ENCODE results near the gene NECAB2.

DNA sequence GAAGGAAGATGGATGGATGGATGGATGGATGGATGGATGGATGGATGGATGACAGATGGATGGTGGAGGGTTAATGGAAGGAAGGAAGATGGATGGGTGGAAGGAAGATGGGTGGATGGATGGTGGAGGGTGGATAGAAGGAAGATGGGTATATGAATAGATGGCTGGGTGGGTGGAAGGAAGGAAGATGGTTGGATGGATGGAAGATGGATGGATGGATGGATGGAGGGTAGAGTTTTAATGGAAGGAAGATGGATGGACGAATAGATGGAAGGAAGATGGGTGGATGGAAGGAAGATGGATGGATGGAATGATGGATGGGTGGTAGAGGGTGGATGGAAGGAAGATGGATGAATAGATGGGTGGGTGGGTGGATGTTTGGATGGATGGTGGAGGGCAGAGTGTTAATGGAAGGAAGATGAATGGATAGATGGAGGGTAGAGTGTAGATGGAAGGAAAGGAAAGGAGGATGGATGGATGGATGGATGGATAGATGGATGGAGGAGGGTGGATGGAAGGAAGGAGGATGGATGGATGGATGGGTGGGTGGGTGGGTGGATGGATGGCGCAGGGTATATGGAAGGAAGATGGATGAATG is 47.1 kb upstream of the NECAB2 start:
- TF ChIP-seq, protein P1, sequence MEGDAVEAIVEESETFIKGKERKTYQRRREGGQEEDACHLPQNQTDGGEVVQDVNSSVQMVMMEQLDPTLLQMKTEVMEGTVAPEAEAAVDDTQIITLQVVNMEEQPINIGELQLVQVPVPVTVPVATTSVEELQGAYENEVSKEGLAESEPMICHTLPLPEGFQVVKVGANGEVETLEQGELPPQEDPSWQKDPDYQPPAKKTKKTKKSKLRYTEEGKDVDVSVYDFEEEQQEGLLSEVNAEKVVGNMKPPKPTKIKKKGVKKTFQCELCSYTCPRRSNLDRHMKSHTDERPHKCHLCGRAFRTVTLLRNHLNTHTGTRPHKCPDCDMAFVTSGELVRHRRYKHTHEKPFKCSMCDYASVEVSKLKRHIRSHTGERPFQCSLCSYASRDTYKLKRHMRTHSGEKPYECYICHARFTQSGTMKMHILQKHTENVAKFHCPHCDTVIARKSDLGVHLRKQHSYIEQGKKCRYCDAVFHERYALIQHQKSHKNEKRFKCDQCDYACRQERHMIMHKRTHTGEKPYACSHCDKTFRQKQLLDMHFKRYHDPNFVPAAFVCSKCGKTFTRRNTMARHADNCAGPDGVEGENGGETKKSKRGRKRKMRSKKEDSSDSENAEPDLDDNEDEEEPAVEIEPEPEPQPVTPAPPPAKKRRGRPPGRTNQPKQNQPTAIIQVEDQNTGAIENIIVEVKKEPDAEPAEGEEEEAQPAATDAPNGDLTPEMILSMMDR (IDR thresholded peaks at IDR 0.05; ENCODE audit: insufficient read depth, low read depth, low read length) = no peak
- no peak for TF ChIP-seq EZH2 (IDR thresholded peaks at IDR 0.05; ENCODE audit: insufficient read depth, low read length)
